ENCODE data around the gene ADCY10.
"Not testable (repeated sequence)": the region's sequence is repeated elsewhere in the genome, so short reads cannot be mapped to it uniquely, and the experiment has no call there.

ADCY10 gene

DNA sequence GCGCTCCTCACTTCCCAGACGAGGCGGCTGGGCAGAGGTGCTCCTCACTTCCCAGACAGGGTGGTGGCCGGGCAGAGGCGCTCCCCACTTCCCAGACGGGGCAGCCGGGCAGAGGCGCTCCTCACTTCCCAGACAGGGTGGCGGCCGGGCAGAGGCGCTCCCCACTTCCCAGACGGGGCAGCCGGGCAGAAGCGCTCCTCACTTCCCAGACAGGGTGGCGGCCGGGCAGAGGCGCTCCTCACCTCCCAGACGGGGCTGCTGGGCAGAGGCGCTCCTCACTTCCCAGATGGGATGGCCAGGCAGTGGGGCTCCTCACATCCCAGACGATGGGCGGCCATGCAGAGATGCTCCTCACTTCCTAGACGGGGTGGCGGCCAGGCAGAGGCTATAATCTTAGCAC, 107.7 kb downstream of the ADCY10 start:
- not testable (repeated sequence) for H3K4me3 Mint-ChIP-seq; H3K9me3 Mint-ChIP-seq; H3K36me3 Mint-ChIP-seq (ENCODE audit: low read depth); H3K27me3 Mint-ChIP-seq (ENCODE audit: low read depth)
- Mint-ChIP-seq H3K27ac (peak overlapping the region; percentile 39), H3K4me1 (ENCODE audit: low read depth) (peaks cover 25% of the 10 kb centered on the region)

DNA sequence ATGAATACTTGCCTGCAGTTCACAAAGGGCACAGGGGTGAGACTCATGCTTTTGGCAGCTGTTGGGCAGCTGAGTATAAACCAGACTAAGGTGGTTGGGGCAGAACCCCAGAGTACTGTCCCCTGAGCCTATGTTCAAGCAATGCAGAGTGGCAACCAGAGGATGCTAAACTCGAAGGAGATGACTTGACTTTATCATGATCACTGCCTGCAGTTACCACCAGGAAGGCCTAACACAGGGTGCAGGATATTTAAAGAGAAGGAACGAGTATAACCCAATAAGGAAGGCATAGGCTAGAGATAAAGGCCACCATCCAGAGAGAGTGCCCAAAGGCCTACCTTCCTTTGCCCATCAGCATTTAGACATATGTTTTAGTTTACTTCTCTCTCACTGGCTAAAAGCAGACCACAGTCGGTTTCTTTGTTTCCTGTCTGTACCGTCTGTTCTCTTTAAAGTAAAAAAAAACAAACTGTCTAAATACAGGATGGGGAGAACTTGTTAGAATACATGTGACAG, 108.8 kb downstream of the ADCY10 start:
- Mint-ChIP-seq H3K36me3 (ENCODE audit: low read depth) (peaks cover 2% of the 10 kb centered on the region), H3K9me3 (no peaks in the 10 kb centered on the region), H3K4me1 (ENCODE audit: low read depth) (peaks cover 25% of the 10 kb centered on the region), H3K27ac (peak overlapping the region; percentile 88), H3K27me3 (ENCODE audit: low read depth) (no peaks in the 10 kb centered on the region), H3K4me3 (peak overlapping the region; percentile 40)

DNA sequence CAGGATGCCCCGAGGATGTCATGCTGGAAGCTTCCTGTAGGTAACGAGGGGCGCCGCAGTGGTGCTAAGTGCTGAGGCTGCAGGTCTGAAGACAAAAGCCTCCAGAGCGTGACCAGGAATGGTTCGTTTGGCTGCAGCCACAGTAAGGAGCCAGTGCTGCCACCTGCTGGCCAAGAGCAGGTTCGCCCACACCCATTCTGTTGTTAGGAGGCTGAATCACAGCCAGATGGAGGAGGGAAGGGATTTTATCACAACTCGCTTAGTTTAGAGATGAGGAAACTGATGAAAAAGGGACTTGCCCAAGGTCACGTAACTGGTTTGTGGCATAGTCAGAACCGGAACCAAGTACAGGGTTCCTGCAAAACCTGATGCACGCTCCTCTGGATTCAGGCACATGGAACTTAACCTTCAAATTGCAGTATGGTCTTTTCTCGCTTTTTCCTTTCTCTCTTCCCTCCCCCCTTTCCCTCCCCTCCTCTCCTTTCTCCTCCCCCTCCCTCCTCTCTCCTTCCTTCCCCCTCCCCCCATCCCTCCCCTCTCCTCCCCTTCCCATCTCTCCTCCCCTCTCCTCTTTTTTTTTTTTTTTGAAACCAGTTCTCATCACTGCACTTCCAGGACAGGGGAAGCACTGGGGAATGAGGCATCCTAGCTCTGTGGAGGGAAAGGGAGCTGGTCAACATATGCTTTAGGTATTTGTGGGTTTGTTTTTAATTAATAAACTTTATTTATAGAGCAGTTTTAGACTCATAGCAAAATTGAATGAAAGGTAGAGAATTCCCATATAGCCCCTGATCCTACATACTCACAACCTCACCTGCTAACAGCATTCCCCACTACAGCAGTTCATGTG, 110.4 kb downstream of the ADCY10 start:
- peak overlapping the region; percentile 88 for H3K27ac Mint-ChIP-seq
- H3K4me3 Mint-ChIP-seq = peak overlapping the region; percentile 61
- no peaks in the 10 kb centered on the region for H3K27me3 Mint-ChIP-seq (ENCODE audit: low read depth)
- peaks cover 1% of the 10 kb centered on the region for H3K36me3 Mint-ChIP-seq (ENCODE audit: low read depth)
- H3K9me3 Mint-ChIP-seq = no peaks in the 10 kb centered on the region
- H3K4me1 Mint-ChIP-seq (ENCODE audit: low read depth) = peaks cover 25% of the 10 kb centered on the region

DNA sequence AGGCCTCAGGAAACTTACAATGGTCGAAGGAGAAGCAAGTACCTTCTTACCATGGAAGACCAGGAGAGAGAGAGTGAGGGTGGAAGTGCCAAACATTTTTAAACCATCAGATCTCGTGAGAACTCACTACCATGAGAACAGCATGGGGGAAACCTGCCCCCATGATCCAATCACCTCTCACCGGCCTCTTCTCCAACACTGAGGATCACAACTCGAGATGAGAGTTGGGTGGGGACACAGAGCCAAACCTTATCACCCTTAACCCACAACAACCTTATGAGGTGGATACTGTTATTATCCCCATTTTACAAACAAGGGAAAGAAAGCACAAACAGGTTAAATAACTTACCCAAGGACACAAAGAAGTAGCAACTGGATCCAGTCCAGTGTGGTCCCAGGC, 111.7 kb downstream of the ADCY10 start:
- Mint-ChIP-seq H3K36me3 (ENCODE audit: low read depth) (peaks cover 3% of the 10 kb centered on the region), H3K9me3 (no peaks in the 10 kb centered on the region), H3K27ac (no peak overlapping the region), H3K4me3 (no peak overlapping the region), H3K27me3 (ENCODE audit: low read depth) (no peaks in the 10 kb centered on the region), H3K4me1 (ENCODE audit: low read depth) (peaks cover 28% of the 10 kb centered on the region)

DNA sequence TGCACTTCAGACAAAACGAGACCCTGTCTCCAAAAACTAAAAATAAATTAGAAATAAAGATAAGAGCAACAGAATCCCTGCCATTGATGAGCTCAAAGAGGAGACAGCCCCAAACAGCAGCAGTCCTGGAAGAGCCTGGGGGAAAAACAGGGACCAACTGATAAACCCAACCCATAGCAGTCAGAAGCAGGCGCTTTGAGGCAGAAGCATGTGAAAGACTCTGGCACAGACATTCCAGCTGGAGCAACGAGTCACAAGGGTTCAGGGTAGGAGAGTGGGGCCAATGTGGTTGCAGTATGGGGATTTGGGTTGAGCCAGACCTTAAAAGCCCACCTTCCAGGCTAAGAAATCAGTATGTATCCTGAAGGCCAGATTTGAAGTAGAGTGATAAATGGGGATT, 113.7 kb downstream of the ADCY10 start:
- H3K9me3 Mint-ChIP-seq = no peaks in the 10 kb centered on the region
- no peaks in the 10 kb centered on the region for H3K27me3 Mint-ChIP-seq (ENCODE audit: low read depth)
- H3K27ac Mint-ChIP-seq = no peak overlapping the region
- H3K36me3 Mint-ChIP-seq (ENCODE audit: low read depth) = peaks cover 3% of the 10 kb centered on the region
- H3K4me1 Mint-ChIP-seq (ENCODE audit: low read depth) = peaks cover 35% of the 10 kb centered on the region
- H3K4me3 Mint-ChIP-seq = no peak overlapping the region

DNA sequence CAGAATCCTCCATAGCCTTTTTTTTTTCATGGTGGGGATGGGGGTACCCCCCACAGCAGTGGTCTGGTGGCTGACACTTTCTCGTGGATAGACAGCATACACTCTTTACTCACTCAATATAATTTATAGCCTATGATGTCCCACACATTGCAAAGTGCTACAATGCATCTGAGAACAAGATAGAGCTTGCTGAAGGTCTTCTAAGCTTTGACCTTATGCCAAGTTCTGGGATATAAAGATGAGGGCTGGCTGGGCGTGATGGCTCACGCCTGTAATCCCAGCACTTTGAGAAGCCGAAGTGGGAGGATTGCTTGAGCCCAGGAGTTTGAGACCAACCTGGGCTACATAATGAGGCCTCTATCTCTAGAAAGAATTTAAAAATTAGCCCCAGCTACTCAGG, 114.2 kb downstream of the ADCY10 start:
- H3K27ac Mint-ChIP-seq = no peak overlapping the region
- no peaks in the 10 kb centered on the region for H3K27me3 Mint-ChIP-seq (ENCODE audit: low read depth)
- H3K9me3 Mint-ChIP-seq = no peaks in the 10 kb centered on the region
- H3K4me1 Mint-ChIP-seq (ENCODE audit: low read depth) = peaks cover 30% of the 10 kb centered on the region
- peaks cover 3% of the 10 kb centered on the region for H3K36me3 Mint-ChIP-seq (ENCODE audit: low read depth)
- H3K4me3 Mint-ChIP-seq = no peak overlapping the region

DNA sequence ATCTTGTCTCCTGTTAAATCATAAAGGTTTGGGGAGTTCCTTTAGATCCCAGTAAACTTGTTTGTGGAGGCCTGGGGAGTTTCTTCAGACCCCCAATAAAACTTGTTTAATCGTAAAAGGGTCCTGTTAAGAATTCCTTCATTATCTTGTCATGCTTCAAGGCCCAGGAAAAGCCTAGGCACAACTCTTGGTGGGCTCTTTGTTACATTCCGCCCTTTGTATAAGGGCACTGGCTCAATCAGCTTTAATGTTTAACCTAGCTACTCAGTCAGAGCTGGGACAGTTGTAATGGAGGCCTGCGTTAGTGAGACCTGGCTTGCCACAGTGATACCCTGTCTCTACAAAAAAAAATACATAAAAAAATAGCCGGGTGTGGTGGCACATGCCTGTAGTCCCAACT, 115.0 kb downstream of the ADCY10 start:
- Mint-ChIP-seq H3K4me3 (no peak overlapping the region), H3K36me3 (ENCODE audit: low read depth) (peaks cover 6% of the 10 kb centered on the region), H3K9me3 (no peaks in the 10 kb centered on the region), H3K27me3 (ENCODE audit: low read depth) (no peaks in the 10 kb centered on the region), H3K4me1 (ENCODE audit: low read depth) (peaks cover 22% of the 10 kb centered on the region), H3K27ac (no peak overlapping the region)

DNA sequence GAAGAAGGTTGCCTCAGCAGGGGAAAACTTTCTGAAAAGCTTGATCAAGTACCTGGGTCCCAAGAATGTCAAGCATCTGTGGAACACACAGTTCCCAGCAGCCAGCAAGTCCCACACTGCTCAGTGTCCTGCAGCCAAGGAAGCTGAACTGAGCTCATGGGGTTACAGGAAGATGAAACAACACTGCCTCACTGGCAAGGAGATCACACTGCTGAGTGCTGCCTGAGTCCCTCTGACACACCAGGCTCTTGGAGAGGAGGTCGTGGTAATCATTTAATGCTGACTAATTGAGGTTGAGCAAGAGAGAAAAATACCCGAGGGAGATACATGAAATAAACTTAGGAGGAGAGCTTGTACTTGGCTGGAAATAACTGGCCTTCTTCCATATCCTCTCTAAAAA, 116.9 kb downstream of the ADCY10 start:
- H3K4me3 Mint-ChIP-seq = no peak overlapping the region
- no peaks in the 10 kb centered on the region for H3K9me3 Mint-ChIP-seq
- H3K27me3 Mint-ChIP-seq (ENCODE audit: low read depth) = no peaks in the 10 kb centered on the region
- peaks cover 8% of the 10 kb centered on the region for H3K36me3 Mint-ChIP-seq (ENCODE audit: low read depth)
- no peak overlapping the region for H3K27ac Mint-ChIP-seq
- H3K4me1 Mint-ChIP-seq (ENCODE audit: low read depth) = peaks cover 15% of the 10 kb centered on the region

DNA sequence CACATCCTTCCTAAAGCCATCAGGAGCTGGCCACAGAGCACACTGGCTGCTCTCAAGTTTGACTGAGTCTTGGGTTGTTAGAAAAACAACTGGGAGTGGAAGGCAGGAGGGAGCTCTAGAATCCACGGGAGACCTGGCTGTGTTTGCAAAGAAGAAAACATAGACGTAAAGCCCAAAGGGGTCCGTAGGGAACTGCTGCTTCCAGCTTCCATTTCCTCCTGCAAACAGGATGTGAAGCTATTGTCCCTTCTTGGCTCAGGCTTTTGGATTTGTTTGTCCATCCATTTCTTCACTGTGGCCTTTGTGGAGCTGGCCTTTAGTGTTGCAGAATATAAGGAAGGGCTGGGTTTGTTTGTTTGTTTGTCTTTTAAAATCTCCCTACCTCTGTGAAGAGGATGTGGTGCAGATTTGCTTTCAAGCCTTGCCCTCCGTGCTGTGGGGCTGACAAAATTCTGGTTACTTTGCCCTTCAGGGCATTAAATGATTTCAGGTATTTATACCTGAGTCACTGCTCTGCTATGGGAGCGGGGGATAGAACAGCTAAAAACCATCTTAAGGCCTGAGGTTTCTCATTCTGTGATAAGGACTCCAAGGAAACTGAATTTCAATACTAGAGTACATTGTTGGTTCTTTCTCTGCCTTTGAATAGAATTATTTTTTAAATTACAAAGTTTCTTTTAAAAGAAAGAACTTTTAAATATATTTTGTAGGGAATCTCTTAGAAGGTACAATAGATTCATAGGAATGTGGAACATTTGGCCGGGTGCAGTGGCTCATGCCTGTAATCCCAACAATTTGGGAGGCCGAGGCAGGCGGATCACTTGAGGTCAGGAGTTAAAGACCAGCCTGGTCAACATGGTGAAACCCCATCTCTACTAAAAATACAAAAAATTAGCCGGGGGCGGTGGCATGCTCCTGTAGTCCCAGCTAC, 117.9 kb downstream of the ADCY10 start:
- H3K9me3 Mint-ChIP-seq = no peaks in the 10 kb centered on the region
- H3K4me3 Mint-ChIP-seq = no peak overlapping the region
- peaks cover 15% of the 10 kb centered on the region for H3K4me1 Mint-ChIP-seq (ENCODE audit: low read depth)
- H3K27ac Mint-ChIP-seq = no peak overlapping the region
- H3K27me3 Mint-ChIP-seq (ENCODE audit: low read depth) = no peaks in the 10 kb centered on the region
- peaks cover 8% of the 10 kb centered on the region for H3K36me3 Mint-ChIP-seq (ENCODE audit: low read depth)

DNA sequence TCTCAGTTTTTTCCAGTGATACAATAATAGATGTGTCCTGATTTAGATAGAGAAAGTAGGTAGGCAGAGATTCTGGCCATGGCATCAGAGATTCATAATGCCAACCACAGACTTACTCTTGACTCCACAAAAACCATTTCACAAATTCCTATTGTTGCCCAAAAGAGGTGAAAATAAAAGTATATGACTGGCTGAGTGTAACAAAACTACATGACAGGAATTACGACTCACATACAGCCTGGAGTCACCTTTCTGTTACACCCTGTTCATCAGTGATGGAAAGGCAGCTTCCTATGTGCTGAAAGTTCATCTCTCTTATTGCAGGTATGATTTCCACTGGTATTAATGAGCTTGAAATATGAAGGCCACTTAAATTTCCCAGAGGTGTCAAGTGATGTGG, 119.9 kb downstream of the ADCY10 start:
- Mint-ChIP-seq H3K9me3 (no peaks in the 10 kb centered on the region), H3K4me1 (ENCODE audit: low read depth) (peaks cover 15% of the 10 kb centered on the region), H3K27ac (no peak overlapping the region), H3K36me3 (ENCODE audit: low read depth) (peaks cover 9% of the 10 kb centered on the region), H3K27me3 (ENCODE audit: low read depth) (no peaks in the 10 kb centered on the region), H3K4me3 (no peak overlapping the region)

DNA sequence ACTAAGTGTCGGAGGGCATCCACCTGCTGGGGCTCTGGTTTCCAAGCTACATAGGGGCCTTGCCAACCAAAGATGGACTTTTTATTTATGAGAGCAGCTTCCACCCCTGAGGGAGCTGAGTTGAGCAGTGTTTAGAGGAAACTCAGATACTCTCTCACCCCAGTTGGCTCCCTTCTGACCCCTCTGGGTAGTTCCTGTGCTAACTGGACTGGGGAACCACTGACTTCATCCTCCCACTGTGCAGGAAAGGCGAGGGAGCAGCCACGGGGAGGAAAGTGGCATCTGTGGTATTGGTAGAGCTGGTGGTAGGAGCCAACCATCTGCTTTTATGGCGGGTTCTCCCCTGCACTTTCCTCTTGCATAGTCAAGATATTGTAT, 121.8 kb downstream of the ADCY10 start:
- no peak overlapping the region for H3K27ac Mint-ChIP-seq

DNA sequence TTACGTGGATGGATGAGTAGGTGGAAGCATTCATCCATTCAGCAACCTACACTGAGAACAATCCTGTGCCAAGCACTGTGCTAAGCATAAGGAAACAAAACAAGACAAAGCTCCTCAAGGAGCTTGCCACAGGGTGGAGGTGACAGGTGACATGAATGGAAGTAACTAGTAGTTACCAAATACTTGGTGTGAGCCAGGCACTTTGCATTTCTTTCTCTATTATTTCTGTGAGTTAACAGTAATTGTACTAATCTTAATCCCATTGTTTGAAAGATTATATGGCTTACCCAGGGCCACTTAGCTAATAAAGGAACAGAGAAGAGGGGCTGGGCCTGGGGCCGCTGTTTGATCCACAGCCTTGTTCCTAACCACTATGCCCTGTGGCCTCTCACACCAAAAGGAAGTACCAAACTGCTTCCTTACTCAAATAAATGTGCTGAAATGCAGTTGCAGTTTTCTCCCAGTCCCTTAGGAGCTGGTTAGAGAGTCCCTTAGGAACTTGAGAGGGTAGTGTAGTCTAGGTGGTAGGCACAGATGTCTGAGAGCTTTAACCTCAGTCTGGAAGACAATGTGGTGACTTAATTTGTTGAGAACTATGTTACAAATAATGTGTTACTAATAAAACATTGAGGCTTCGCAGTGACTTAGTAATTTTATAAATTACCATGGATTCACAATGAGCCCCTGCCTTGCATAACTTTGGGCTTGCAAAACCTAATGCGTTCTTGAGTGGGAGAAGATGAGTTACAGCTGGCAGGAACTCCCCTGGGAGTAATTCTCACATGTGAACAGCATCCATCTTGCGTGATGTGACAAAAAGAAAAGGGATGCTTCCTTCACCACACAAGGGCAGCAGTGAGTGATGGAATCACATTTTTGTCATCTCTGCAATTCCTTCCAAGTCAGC, 122.4 kb downstream of the ADCY10 start:
- Mint-ChIP-seq H3K27me3 (ENCODE audit: low read depth) (no peaks in the 10 kb centered on the region), H3K27ac (peak overlapping the region; percentile 27), H3K4me1 (ENCODE audit: low read depth) (peaks cover 6% of the 10 kb centered on the region), H3K9me3 (no peaks in the 10 kb centered on the region), H3K4me3 (no peak overlapping the region), H3K36me3 (ENCODE audit: low read depth) (peaks cover 15% of the 10 kb centered on the region)

More for the DNA sequence above, 121.8 kb downstream of the ADCY10 start:
- no peaks in the 10 kb centered on the region for H3K27me3 Mint-ChIP-seq (ENCODE audit: low read depth)
- peaks cover 15% of the 10 kb centered on the region for H3K36me3 Mint-ChIP-seq (ENCODE audit: low read depth)
- H3K4me3 Mint-ChIP-seq = no peak overlapping the region
- no peaks in the 10 kb centered on the region for H3K9me3 Mint-ChIP-seq
- H3K4me1 Mint-ChIP-seq (ENCODE audit: low read depth) = peaks cover 10% of the 10 kb centered on the region

DNA sequence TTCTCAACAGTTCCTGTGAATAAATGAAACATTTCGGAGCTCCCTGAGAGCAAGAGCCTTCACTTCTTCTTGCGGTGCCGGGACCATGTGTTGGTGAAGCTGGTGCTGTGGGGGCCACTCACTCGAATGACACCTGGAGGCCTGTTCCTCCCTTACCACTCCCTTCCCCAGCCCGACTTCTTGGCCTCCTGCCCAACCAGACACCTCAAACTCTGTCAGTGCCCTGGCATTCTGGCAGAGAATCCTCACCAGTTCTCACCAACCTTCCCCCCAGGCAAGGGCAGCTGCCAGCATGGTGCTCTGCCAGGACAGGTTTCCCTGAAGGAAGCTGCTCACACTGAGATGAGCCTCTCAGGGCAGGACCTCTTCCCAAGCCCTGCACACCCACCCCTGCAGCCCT, 123.8 kb downstream of the ADCY10 start:
- Mint-ChIP-seq H3K27ac (no peak overlapping the region), H3K9me3 (no peaks in the 10 kb centered on the region), H3K4me1 (ENCODE audit: low read depth) (peaks cover 3% of the 10 kb centered on the region), H3K27me3 (ENCODE audit: low read depth) (no peaks in the 10 kb centered on the region), H3K4me3 (no peak overlapping the region), H3K36me3 (ENCODE audit: low read depth) (peaks cover 18% of the 10 kb centered on the region)

DNA sequence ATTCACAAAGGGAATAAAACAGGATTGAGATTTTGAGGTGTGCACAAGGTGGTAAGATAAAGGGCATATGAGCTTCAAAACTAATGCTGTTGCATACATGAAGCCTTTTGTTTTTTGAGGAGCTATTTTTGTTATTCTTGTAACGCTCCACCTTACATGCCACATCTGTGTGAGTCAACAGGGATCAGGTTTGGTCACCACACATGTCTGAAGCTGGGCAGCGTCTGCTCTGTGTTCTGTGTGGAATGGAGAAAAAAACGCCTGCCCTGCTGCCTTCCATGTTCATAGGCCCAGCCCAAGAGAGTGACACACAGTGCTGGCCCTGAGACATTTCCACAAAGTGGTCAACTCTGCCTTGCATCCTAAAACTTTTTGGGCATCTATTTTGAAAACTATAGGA, 124.4 kb downstream of the ADCY10 start:
- Mint-ChIP-seq H3K27ac (no peak overlapping the region), H3K9me3 (no peaks in the 10 kb centered on the region), H3K27me3 (ENCODE audit: low read depth) (no peaks in the 10 kb centered on the region), H3K4me1 (ENCODE audit: low read depth) (peaks cover 6% of the 10 kb centered on the region), H3K4me3 (no peak overlapping the region), H3K36me3 (ENCODE audit: low read depth) (peaks cover 20% of the 10 kb centered on the region)
